Vagina (tissue), 2 donors: Measurements from ENCODE around the gene ACTL10. TPM values are rescaled to one million over a fixed set of nuclear protein-coding genes. Genes with fewer than 3 reads are reported as not detected.

ENCODE experiments used
- DNase-seq, 2 donors: peaks; one replicate each; pipeline ENCODE4 v3.0.0-alpha.2; 2017; ENCODE audit errors: extremely low spot score in 2 of 2
- H3K27ac ChIP-seq: fragments of 200-600 bp; sonication (generic); one replicate; pipeline ENCODE4 v1.5.1; 2019
- H3K27me3 ChIP-seq: fragments of 200-600 bp; sonication (generic); one replicate; pipeline ENCODE4 v1.5.1; 2019
- H3K36me3 ChIP-seq, 2 donors: fragments of 200-600 bp; sonication (generic); one replicate each; pipeline ENCODE4 v1.5.1; 2017 to 2019
- H3K4me1 ChIP-seq: fragments of 200-600 bp; sonication (generic); one replicate; pipeline ENCODE4 v1.5.1; 2019
- H3K4me3 ChIP-seq, 2 donors: fragments of 200-600 bp; sonication (generic); 1 replicate in 1 of 2; 2 replicates in 1 of 2; pipeline ENCODE4 v1.5.1; 2016 to 2019
- H3K9me3 ChIP-seq: fragments of 200-600 bp; sonication (generic); one replicate; pipeline ENCODE4 v1.5.1; 2019
- CTCF ChIP-seq, 3 experiments: fragments of 450-650 bp in 2 of 3; fragments of 200-600 bp in 1 of 3; sonication (generic) in 1 of 3; IDR thresholded peaks; one replicate each; pipeline ENCODE4 v1.5.1; 2017 to 2019; ENCODE audit warnings: antibody characterized with exemption in 3 of 3, mild to moderate bottlenecking in 2 of 3, moderate library complexity in 2 of 3
- POLR2A ChIP-seq, 2 donors: fragments of 450-650 bp; IDR thresholded peaks; one replicate each; pipeline ENCODE4 v1.6.1; 2017; ENCODE audit warnings: antibody characterized with exemption in 2 of 2, mild to moderate bottlenecking in 2 of 2, moderate library complexity in 2 of 2
- POLR2AphosphoS5 ChIP-seq, 2 donors: sonication (generic); formaldehyde crosslinking; IDR thresholded peaks; one replicate each; pipeline ENCODE4 v1.9.0; 2017; ENCODE audit warnings: antibody characterized with exemption in 2 of 2, mild to moderate bottlenecking in 2 of 2, low read depth in 1 of 2; ENCODE audit not compliant: insufficient read depth in 1 of 2
- intact Hi-C: fragments of 100-400 bp; cut with DNase I; formaldehyde crosslinking; loops from one replicate; pipeline ENCODE4 v1.15.1; 2023
- total RNA-seq: library from RNA; depleted of rRNA; stranded (reverse); fragments of >200 nt; gene quantifications from one replicate; pipeline ENCODE4 v1.2.3, GENCODE V29; 2016

The ACTL10 gene
- total RNA-seq, 1 donor from 2014 or later, result 1.5 TPM

- H3K36me3 ChIP-seq, result peaks cover 0 to 18% of the 10 kb centered on the region in 2 donors
- H3K9me3 ChIP-seq, result no peaks in the 10 kb centered on the region
- TF ChIP-seq CTCF (IDR thresholded peaks at IDR 0.05), result no peak
- TF ChIP-seq POLR2AphosphoS5 (IDR thresholded peaks at IDR 0.05; ENCODE audit: insufficient read depth in 1 of 2, low read depth in 1 of 2), result no peak
- no peak for TF ChIP-seq POLR2A (IDR thresholded peaks at IDR 0.05)
- H3K27ac ChIP-seq, result no peak overlapping the region
- no peaks in the 10 kb centered on the region for H3K27me3 ChIP-seq
- peaks cover 22% of the 10 kb centered on the region for H3K4me1 ChIP-seq
- no peak overlapping the region for H3K4me3 ChIP-seq
- DNase-seq, result no peak
- intact Hi-C loops, result loop anchor here (10.0 kb wide), 1 partner anchor 184 kb away; no protein-coding TSS in a partner anchor
These were observed 7.8 kb upstream of the ACTL10 start for GRCh38 chr20:33658929-33659328.

DNA sequence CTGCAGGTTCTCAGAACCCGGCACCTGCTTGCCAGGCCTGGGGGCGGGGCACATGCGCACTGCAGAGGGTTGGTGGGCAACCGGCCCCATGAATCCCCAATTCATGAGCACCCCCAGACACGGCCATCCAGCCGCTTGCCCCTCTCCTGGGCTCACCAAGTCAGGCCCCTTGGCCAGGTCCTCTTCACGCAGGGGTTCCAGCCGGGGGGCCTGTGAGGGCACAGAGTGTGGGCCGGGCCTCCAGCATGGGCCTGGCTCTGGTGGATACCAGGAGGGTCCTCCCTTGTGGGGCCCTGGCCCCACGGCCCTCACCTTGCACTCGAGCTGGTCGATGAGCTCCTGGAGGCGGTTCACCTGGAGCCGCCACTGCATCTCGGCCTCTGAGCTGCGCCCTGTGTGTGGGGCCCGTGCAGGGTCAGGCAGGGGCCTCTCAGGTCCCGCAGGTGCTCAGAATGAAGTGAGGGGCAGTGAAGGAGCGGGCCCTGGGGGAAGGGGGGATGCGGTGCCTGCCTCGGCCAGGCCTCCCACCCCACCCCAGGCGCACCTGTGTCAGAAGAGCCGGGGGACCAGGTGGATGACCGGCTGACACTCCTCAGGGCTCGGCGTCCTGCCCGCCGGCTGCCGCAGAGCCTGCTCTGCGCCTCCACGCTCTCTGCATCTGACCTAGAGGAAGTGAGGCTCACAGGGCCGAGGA is 7.3 kb upstream of the ACTL10 start:
- TF ChIP-seq CTCF (IDR thresholded peaks at IDR 0.05), result no peak
- no peak for TF ChIP-seq POLR2A (IDR thresholded peaks at IDR 0.05)
- TF ChIP-seq POLR2AphosphoS5 (IDR thresholded peaks at IDR 0.05; ENCODE audit: insufficient read depth in 1 of 2, low read depth in 1 of 2), result no peak
- no peaks in the 10 kb centered on the region for H3K27me3 ChIP-seq
- H3K4me3 ChIP-seq, result no peak overlapping the region
- intact Hi-C loops, result loop anchor here (10.0 kb wide), 1 partner anchor 185 kb away; no protein-coding TSS in a partner anchor
- H3K4me1 ChIP-seq, result peaks cover 25% of the 10 kb centered on the region
- DNase-seq, result no peak
- H3K27ac ChIP-seq, result no peak overlapping the region
- no peaks in the 10 kb centered on the region for H3K9me3 ChIP-seq
- peaks cover 0 to 18% of the 10 kb centered on the region in 2 donors for H3K36me3 ChIP-seq

- no peak overlapping the region for H3K27ac ChIP-seq
- H3K4me1 ChIP-seq, result peaks cover 24% of the 10 kb centered on the region
- intact Hi-C loops, result no loop called here
- TF ChIP-seq CTCF (IDR thresholded peaks at IDR 0.05) (no peak), POLR2AphosphoS5 (IDR thresholded peaks at IDR 0.05; ENCODE audit: insufficient read depth in 1 of 2, low read depth in 1 of 2) (no peak), POLR2A (IDR thresholded peaks at IDR 0.05) (no peak)
- H3K9me3 ChIP-seq, result no peaks in the 10 kb centered on the region
- no peaks in the 10 kb centered on the region for H3K27me3 ChIP-seq
- no peak overlapping the region for H3K4me3 ChIP-seq
- no peak for DNase-seq
- peaks cover 0 to 18% of the 10 kb centered on the region in 2 donors for H3K36me3 ChIP-seq
These were observed 6.6 kb upstream of the ACTL10 start for GRCh38 chr20:33660035-33660684.

DNA sequence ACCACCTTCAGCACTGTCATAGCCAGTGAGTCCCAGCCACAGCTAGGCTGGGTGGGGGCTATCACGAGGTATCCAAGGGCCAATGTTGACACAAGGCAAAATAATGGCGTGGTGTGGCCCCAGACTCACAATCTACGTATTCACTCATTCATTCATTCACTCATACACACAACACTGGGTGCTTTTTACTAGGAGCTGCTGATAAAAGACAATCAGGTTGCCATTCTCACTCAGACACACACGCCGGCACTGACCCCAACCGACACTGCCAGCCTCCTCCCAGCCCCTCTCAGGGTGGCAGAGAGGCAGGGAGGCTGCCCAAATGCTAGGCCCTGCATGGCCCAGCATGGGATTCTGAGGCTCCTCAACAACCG is 6.1 kb upstream of the ACTL10 start:
- DNase-seq, result no peak
- intact Hi-C loops, result no loop called here
- Histone ChIP-seq H3K9me3 (no peaks in the 10 kb centered on the region), H3K4me1 (peaks cover 26% of the 10 kb centered on the region), H3K27ac (no peak overlapping the region), H3K4me3 (no peak overlapping the region), H3K27me3 (no peaks in the 10 kb centered on the region), H3K36me3 (peaks cover 0 to 18% of the 10 kb centered on the region in 2 donors)
- TF ChIP-seq CTCF (IDR thresholded peaks at IDR 0.05) (no peak), POLR2A (IDR thresholded peaks at IDR 0.05) (no peak)

- no peak for DNase-seq
- TF ChIP-seq CTCF (IDR thresholded peaks at IDR 0.05) (no peak), POLR2AphosphoS5 (IDR thresholded peaks at IDR 0.05; ENCODE audit: insufficient read depth in 1 of 2, low read depth in 1 of 2) (no peak), POLR2A (IDR thresholded peaks at IDR 0.05) (no peak)
- no peaks in the 10 kb centered on the region for H3K9me3 ChIP-seq
- peaks cover 35% of the 10 kb centered on the region for H3K4me1 ChIP-seq
- peak within 1 kb of the TSS; percentile 83 for H3K27ac ChIP-seq
- H3K27me3 ChIP-seq, result no peaks in the 10 kb centered on the region
- peak within 1 kb of the TSS; percentile 59 to 85 for H3K4me3 ChIP-seq
- H3K36me3 ChIP-seq, result peaks cover 0 to 18% of the 10 kb centered on the region in 2 donors
- intact Hi-C loops, result no loop called here
These were observed 4.6 kb upstream of the ACTL10 start, which contains the start of gene C20orf144 for GRCh38 chr20:33662172-33662571. Gene C20orf144, plus strand, starts transcription at chr20:33662327. Its CDS starts 19 bp downstream, at chr20:33662346.
